ENCODE results near the gene PIK3IP1. TPM values are rescaled to one million over a fixed set of nuclear protein-coding genes. Genes with fewer than 3 reads are reported as not detected.

Gene PIK3IP1
- total and polyA plus RNA-seq, 3 donors from 2014 or later = 42.4 to 89.2 (median 65.9) TPM

GRCh38 chr22:31244046-31244942, 48.0 kb downstream of the PIK3IP1 start:
- intact Hi-C loops (cut with DNase I; ENCODE audit: low total_unique reads) = no loop called here
- H3K4me3 ChIP-seq = no peak overlapping the region
- no peaks in the 10 kb centered on the region for H3K27me3 ChIP-seq
- TF ChIP-seq, protein P1, sequence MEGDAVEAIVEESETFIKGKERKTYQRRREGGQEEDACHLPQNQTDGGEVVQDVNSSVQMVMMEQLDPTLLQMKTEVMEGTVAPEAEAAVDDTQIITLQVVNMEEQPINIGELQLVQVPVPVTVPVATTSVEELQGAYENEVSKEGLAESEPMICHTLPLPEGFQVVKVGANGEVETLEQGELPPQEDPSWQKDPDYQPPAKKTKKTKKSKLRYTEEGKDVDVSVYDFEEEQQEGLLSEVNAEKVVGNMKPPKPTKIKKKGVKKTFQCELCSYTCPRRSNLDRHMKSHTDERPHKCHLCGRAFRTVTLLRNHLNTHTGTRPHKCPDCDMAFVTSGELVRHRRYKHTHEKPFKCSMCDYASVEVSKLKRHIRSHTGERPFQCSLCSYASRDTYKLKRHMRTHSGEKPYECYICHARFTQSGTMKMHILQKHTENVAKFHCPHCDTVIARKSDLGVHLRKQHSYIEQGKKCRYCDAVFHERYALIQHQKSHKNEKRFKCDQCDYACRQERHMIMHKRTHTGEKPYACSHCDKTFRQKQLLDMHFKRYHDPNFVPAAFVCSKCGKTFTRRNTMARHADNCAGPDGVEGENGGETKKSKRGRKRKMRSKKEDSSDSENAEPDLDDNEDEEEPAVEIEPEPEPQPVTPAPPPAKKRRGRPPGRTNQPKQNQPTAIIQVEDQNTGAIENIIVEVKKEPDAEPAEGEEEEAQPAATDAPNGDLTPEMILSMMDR (IDR thresholded peaks at IDR 0.05) = no peak
- TF ChIP-seq POLR2A (IDR thresholded peaks at IDR 0.05) = no peak
- H3K36me3 ChIP-seq (ENCODE audit: low read depth, missing control alignments) = no peaks in the 10 kb centered on the region
- no peak overlapping the region for H3K27ac ChIP-seq
- peaks cover 14% of the 10 kb centered on the region for H3K4me1 ChIP-seq
- no peak for DNase-seq
- whole genome bisulfite sequencing, 2 donors = 71% methylated on average over 9 of the region's 9 CpGs
- no peaks in the 10 kb centered on the region for H3K9me3 ChIP-seq

DNA sequence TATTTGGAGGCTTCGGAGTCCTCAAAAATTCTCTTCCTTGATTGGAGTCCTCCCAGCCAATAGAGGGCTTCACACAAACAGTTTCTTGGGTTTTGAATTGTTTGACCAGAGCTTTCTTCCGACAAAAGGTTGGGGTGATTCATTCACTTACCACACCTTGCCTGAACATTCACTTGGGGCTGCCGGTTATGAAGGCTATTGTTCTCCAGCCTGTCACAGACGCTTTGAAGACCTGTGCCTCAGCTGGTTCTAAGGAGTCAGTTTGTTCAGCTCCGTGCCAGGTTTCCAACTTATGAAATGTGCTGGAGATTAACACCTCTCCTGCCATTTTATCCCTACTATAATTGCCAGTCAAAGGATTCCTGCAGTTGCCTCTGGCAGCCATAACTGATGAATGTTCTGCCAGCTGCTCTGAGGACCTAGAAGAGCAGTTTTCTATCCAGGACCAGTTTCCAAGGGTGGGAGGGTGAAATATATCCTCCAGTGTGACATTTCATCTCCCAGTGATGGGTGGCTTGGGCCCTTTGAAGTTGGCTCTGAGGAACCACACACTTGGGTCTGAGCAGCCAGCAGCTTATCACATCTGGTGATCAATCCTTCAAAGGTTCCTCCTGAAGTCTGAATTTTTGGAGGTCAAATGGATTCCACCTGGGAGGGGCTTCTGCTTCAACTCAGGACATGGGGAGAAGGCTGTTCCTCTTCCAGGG, 48.8 kb downstream of the PIK3IP1 start:
- intact Hi-C loops (cut with DNase I; ENCODE audit: low total_unique reads) = no loop called here
- DNase-seq = no peak
- no peak overlapping the region for H3K27ac ChIP-seq

DNA sequence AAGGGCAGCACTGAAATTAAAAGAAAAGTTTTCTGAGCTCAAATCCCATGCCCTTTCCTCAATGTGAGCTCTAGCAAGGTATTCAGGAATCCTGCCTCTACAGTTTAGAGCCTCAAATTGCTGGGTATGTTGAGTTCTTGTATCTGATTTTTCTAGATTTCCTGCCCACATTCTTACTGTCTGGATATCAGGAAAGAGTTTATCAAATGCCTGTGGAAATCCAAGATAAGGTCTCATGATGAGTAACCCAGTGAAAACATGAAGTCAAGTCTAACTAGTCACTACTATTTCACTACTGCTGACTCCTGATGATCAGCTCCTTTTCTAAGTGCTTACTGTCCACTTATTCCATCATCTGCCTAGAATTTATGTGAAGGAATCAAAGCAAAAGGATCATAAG, 50.4 kb downstream of the PIK3IP1 start:
- no peak for TF ChIP-seq POLR2A (IDR thresholded peaks at IDR 0.05)
- TF ChIP-seq, protein P1 (IDR thresholded peaks at IDR 0.05) = no peak

More for the DNA sequence above, 48.8 kb downstream of the PIK3IP1 start:
- WGBS, 2 donors = 78 to 93% methylated on average over 5 of the region's 5 CpGs
- Histone ChIP-seq H3K9me3 (no peaks in the 10 kb centered on the region), H3K4me1 (peaks cover 7% of the 10 kb centered on the region), H3K36me3 (ENCODE audit: low read depth, missing control alignments) (no peaks in the 10 kb centered on the region), H3K4me3 (no peak overlapping the region), H3K27me3 (no peaks in the 10 kb centered on the region)
- TF ChIP-seq, protein P1 (IDR thresholded peaks at IDR 0.05) = no peak
- no peak for TF ChIP-seq POLR2A (IDR thresholded peaks at IDR 0.05)

GRCh38 chr22:31241200-31241599, 51.1 kb downstream of the PIK3IP1 start:
- intact Hi-C loops (cut with DNase I; ENCODE audit: low total_unique reads) = no loop called here
- Histone ChIP-seq H3K4me1 (no peaks in the 10 kb centered on the region), H3K9me3 (no peaks in the 10 kb centered on the region), H3K27me3 (no peaks in the 10 kb centered on the region), H3K4me3 (no peak overlapping the region), H3K36me3 (ENCODE audit: low read depth, missing control alignments) (no peaks in the 10 kb centered on the region), H3K27ac (no peak overlapping the region)
- 53 to 73% methylated on average over 1 of the region's 1 CpG for WGBS, 2 donors
- no peak for TF ChIP-seq POLR2A (IDR thresholded peaks at IDR 0.05)
- TF ChIP-seq, protein P1 (IDR thresholded peaks at IDR 0.05) = no peak
- DNase-seq = no peak

More for the DNA sequence above, 50.4 kb downstream of the PIK3IP1 start:
- Histone ChIP-seq H3K36me3 (ENCODE audit: low read depth, missing control alignments) (no peaks in the 10 kb centered on the region), H3K27me3 (no peaks in the 10 kb centered on the region), H3K4me1 (no peaks in the 10 kb centered on the region), H3K27ac (no peak overlapping the region), H3K4me3 (no peak overlapping the region), H3K9me3 (no peaks in the 10 kb centered on the region)
- no peak for DNase-seq
- intact Hi-C loops (cut with DNase I; ENCODE audit: low total_unique reads) = no loop called here
